ENCODE data around the gene MYO1F. TPM values are rescaled to one million over a fixed set of nuclear protein-coding genes. Genes with fewer than 3 reads are reported as not detected.

Gene MYO1F
- total and polyA plus RNA-seq, 11 donors: 1.8 to 56.6 (median 4.7) TPM

DNA sequence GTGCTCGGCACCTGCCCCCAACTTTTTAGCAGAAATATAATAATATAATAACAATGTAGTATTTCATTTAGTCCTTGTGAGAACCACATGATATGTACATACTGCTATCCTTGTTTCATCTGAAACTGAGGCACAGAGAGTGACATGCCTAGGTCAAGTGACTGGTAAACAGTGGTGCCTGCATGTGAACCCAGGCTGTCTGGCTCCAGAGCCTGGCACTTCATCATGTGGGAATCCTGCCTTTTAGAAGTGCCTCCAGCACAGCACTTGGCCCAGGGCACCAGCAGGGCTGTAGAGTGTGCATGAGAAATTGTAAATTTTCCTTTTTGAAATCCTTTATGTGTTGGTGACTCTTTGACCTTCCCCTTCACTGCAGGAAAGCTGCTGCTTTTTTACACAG, 102.2 kb downstream of the MYO1F start:
- Histone ChIP-seq H3K36me3 (peaks cover 4 to 97% (median 94%) of the 10 kb centered on the region in 9 donors), H3K9me3 (no peaks in the 10 kb centered on the region), H3K4me1 (peaks cover 0 to 53% (median 21%) of the 10 kb centered on the region in 12 donors), H3K27ac (peak overlapping the region in 2 of 12 donors; percentile 20), H3K4me3 (no peak overlapping the region), H3K27me3 (no peaks in the 10 kb centered on the region)
- 91 to 98% (median 96%) methylated on average over 1 of the region's 1 CpG for WGBS, 4 donors
- no peak for TF ChIP-seq POLR2A (IDR thresholded peaks at IDR 0.05)
- TF ChIP-seq, protein P1, sequence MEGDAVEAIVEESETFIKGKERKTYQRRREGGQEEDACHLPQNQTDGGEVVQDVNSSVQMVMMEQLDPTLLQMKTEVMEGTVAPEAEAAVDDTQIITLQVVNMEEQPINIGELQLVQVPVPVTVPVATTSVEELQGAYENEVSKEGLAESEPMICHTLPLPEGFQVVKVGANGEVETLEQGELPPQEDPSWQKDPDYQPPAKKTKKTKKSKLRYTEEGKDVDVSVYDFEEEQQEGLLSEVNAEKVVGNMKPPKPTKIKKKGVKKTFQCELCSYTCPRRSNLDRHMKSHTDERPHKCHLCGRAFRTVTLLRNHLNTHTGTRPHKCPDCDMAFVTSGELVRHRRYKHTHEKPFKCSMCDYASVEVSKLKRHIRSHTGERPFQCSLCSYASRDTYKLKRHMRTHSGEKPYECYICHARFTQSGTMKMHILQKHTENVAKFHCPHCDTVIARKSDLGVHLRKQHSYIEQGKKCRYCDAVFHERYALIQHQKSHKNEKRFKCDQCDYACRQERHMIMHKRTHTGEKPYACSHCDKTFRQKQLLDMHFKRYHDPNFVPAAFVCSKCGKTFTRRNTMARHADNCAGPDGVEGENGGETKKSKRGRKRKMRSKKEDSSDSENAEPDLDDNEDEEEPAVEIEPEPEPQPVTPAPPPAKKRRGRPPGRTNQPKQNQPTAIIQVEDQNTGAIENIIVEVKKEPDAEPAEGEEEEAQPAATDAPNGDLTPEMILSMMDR (IDR thresholded peaks at IDR 0.05): no peak
- no peak for DNase-seq
- no peak for ATAC-seq
- intact Hi-C loops (cut with DNase I): no loop called here

DNA sequence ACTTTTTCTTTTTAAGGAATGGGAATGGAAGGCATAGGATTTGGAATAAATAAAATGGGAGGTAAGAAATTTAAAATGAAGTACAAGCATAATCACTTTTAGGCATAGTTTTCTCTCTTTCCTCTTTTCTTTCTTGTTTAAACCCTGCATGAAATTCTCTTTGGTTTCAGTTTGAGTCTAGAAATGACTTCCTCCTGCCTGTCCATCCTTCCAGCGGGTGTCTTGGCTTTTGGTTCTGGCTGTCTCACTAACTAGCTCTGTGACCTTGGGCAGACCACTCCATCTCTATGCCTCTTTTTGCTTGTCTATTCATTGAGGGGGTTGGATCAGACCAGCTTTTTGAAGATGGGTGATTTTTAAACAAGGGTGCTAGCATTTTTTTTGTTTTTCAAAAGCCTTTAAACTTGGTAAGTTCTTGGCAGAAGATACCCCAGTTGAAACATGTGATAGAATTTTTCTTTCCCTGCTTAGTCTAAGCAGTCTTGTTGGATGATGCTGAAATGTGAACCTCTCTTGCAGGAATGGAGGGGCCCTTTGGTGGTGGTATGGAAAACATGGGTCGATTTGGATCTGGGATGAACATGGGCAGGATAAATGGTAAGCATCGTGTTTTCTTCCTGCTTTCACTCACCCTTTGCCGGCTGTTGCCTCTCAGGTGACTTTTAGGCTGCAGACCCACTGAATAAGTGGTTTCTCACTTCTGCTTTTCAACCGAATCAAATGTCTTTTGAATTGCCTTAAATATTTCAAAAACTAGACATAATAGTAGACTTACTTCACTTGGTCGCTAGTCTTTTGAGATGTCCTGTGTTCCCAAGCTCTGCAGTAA, 103.4 kb downstream of the MYO1F start:
- TF ChIP-seq, protein P1 (IDR thresholded peaks at IDR 0.05): no peak
- no peak for TF ChIP-seq POLR2A (IDR thresholded peaks at IDR 0.05)
- Histone ChIP-seq H3K27me3 (no peaks in the 10 kb centered on the region), H3K9me3 (no peaks in the 10 kb centered on the region), H3K36me3 (peaks cover 4 to 100% (median 99%) of the 10 kb centered on the region in 9 donors), H3K4me3 (no peak overlapping the region), H3K4me1 (peaks cover 0 to 58% (median 20%) of the 10 kb centered on the region in 12 donors), H3K27ac (peak overlapping the region in 1 of 12 donors; percentile 63)
- 75 to 83% (median 79%) methylated on average over 6 of the region's 6 CpGs for WGBS, 4 donors
- DNase-seq: no peak
- no peak for ATAC-seq
- intact Hi-C loops (cut with DNase I): no loop called here

Other genes with a start within 250 kb of the MYO1F start
- gene KANK3, start 234.2 kb downstream of the MYO1F start, total RNA-seq: 10 to 100 TPM; 12.3 to 33.6 (median 15.9) TPM
- 10 to 100 TPM; 16.9 to 19.4 TPM for gene KANK3, start 234.2 kb downstream of the MYO1F start, polyA plus RNA-seq
- gene ANGPTL4, start 213.3 kb downstream of the MYO1F start, total RNA-seq: 100 to 1,000 TPM in 1 of 9 donors, 10 to 100 TPM in 4, 1 to 10 TPM in 4; 2.4 to 117 (median 10.8) TPM
- 10 to 100 TPM in 1 of 2 donors, 1 to 10 TPM in 1; 9.4 to 13.6 TPM for gene ANGPTL4, start 213.3 kb downstream of the MYO1F start, polyA plus RNA-seq
- gene RAB11B, start 187.1 kb downstream of the MYO1F start, total RNA-seq: 100 to 1,000 TPM in 8 of 9 donors, 10 to 100 TPM in 1; 56.4 to 159 (median 141) TPM
- 100 to 1,000 TPM; 124 to 126 TPM for gene RAB11B, start 187.1 kb downstream of the MYO1F start, polyA plus RNA-seq
- 100 to 1,000 TPM in 4 of 9 donors, 10 to 100 TPM in 5; 67.2 to 308 (median 93.7) TPM for gene MARCHF2, start 164.1 kb downstream of the MYO1F start, total RNA-seq
- gene MARCHF2, start 164.1 kb downstream of the MYO1F start, polyA plus RNA-seq: 10 to 100 TPM; 50.7 to 70.3 TPM
- 100 to 1,000 TPM in 3 of 9 donors, 10 to 100 TPM in 6; 46.7 to 111 (median 95.3) TPM for gene HNRNPM, start 132.5 kb downstream of the MYO1F start, total RNA-seq
- 100 to 1,000 TPM in 1 of 2 donors, 10 to 100 TPM in 1; 43.4 to 183 TPM for gene HNRNPM, start 132.5 kb downstream of the MYO1F start, polyA plus RNA-seq
- gene PRAM1, start 74.8 kb downstream of the MYO1F start, total RNA-seq: 1 to 10 TPM in 2 of 9 donors, under 1 TPM in 6, not detected in 1; 0.23 to 9.9 (median 0.53) TPM
- gene PRAM1, start 74.8 kb downstream of the MYO1F start, polyA plus RNA-seq: under 1 TPM; 0.53 to 0.72 TPM
- 10 to 100 TPM in 7 of 9 donors, 1 to 10 TPM in 2; 5.6 to 17.2 (median 13.7) TPM for gene ZNF414, start 63.3 kb downstream of the MYO1F start, total RNA-seq
- gene ZNF414, start 63.3 kb downstream of the MYO1F start, polyA plus RNA-seq: 10 to 100 TPM; 20.1 to 26.6 TPM
- gene ADAMTS10, start 33.3 kb upstream of the MYO1F start, total RNA-seq: 10 to 100 TPM in 1 of 9 donors, 1 to 10 TPM in 8; 4.3 to 14.1 (median 7.4) TPM
- 10 to 100 TPM in 1 of 2 donors, 1 to 10 TPM in 1; 6.9 to 14.7 TPM for gene ADAMTS10, start 33.3 kb upstream of the MYO1F start, polyA plus RNA-seq
- not detected for gene NFILZ, start 53.2 kb upstream of the MYO1F start, total RNA-seq
- gene NFILZ, start 53.2 kb upstream of the MYO1F start, polyA plus RNA-seq: not detected
- not detected for gene ACTL9, start 121.4 kb upstream of the MYO1F start, total RNA-seq
- gene ACTL9, start 121.4 kb upstream of the MYO1F start, polyA plus RNA-seq: not detected
- gene OR2Z1, start 144.2 kb upstream of the MYO1F start, total RNA-seq: not detected
- gene OR2Z1, start 144.2 kb upstream of the MYO1F start, polyA plus RNA-seq: not detected